Measurements from ENCODE around the gene NPTXR. TPM values are rescaled to one million over a fixed set of nuclear protein-coding genes. Genes with fewer than 3 reads are reported as not detected.

The NPTXR gene
- total RNA-seq, 1 experiment from 2014 or later: 12.8 TPM

- RAD21 ChIA-PET (ENCODE audit: low non-redundant PET in 1 of 2, low total read pairs in 2 of 2, uncharacterized antibody in 2 of 2, unreplicated experiment in 2 of 2): interaction anchor here in 1 of 2 experiments (0.5 kb wide), 1 partner anchor 45 kb away, joined by 3 read pairs; no protein-coding TSS in a partner anchor
- H3K27ac ChIP-seq (ENCODE audit: low read depth, low read length): no peak overlapping the region
- no TSS peak for BruUV-seq (replicated peaks)
- intact Hi-C loops (cut with micrococcal nuclease): loop anchor here (5.0 kb wide), 1 partner anchor 74 kb away; no protein-coding TSS in a partner anchor
- 0 out of 2 replicates have a peak, but pooled peaks cover 6% of the 10 kb centered on the region for H3K79me2 ChIP-seq (ENCODE audit: insufficient read depth, low read length)
- peaks cover 19 to 32% of the 10 kb centered on the region in 2 experiments for H3K4me1 ChIP-seq (ENCODE audit: control insufficient read depth in 1 of 2, insufficient read depth in 2 of 2, low read length in 2 of 2)
- CTCF ChIA-PET: interaction anchor here (3.0 kb wide), 1 partner anchor 73 kb away, joined by 16 read pairs; no protein-coding TSS in a partner anchor
- no peak overlapping the region for H3K4me3 ChIP-seq (replicated peaks in 1 of 2; ENCODE audit: low read depth in 1 of 2, low read length in 2 of 2)
- TF ChIP-seq FOSL1 (IDR thresholded peaks at IDR 0.05; ENCODE audit: low read depth): no peak
- TF ChIP-seq CEBPB (IDR thresholded peaks at IDR 0.05; ENCODE audit: low read depth): no peak
- TF ChIP-seq REST (IDR thresholded peaks at IDR 0.05; ENCODE audit: low read depth): no peak
- TF ChIP-seq CBX3 (IDR thresholded peaks at IDR 0.05; ENCODE audit: low read depth): no peak
- no peak for TF ChIP-seq RAD21 (IDR thresholded peaks at IDR 0.05; ENCODE audit: low read depth)
- no peak for TF ChIP-seq ZNF274 (IDR thresholded peaks at IDR 0.05; ENCODE audit: low read depth, low read length)
- TF ChIP-seq ATF3 (IDR thresholded peaks at IDR 0.05): no peak
- TF ChIP-seq SIN3A (IDR thresholded peaks at IDR 0.05; ENCODE audit: low read depth): no peak
- TF ChIP-seq EZH2phosphoT487 (IDR thresholded peaks at IDR 0.05; ENCODE audit: borderline replicate concordance): no peak
- no peak for TF ChIP-seq YY1 (IDR thresholded peaks at IDR 0.05; ENCODE audit: extremely low read depth, insufficient replicate concordance, low read depth, low read length)
- TF ChIP-seq SP1 (IDR thresholded peaks at IDR 0.05; ENCODE audit: low read depth): no peak
- TF ChIP-seq ZBTB33 (IDR thresholded peaks at IDR 0.05; ENCODE audit: extremely low read depth, insufficient replicate concordance, low read length): no peak
- no peak for TF ChIP-seq CTCF (IDR thresholded peaks at IDR 0.05 in 2 of 3, conservative IDR thresholded peaks at IDR 0.05 in 1 of 3; ENCODE audit: borderline replicate concordance in 1 of 3, insufficient read depth in 1 of 3, low read depth in 2 of 3, low read length in 2 of 3)
- TF ChIP-seq ELF1 (IDR thresholded peaks at IDR 0.05; ENCODE audit: borderline replicate concordance, low read depth): no peak
- TF ChIP-seq TCF7L2 (IDR thresholded peaks at IDR 0.05; ENCODE audit: borderline replicate concordance, extremely low read depth, insufficient read depth, insufficient read length): no peak
- TF ChIP-seq EGR1 (IDR thresholded peaks at IDR 0.05; ENCODE audit: low read depth): no peak
- no peak for TF ChIP-seq POLR2A (IDR thresholded peaks at IDR 0.05; ENCODE audit: borderline replicate concordance, extremely low read depth, insufficient read depth, insufficient read length)
- TF ChIP-seq ZFX (IDR thresholded peaks at IDR 0.05): no peak
- no peaks in the 10 kb centered on the region for H3K27me3 ChIP-seq (ENCODE audit: insufficient read depth, low read length)
- H4K20me1 ChIP-seq (ENCODE audit: insufficient read depth): no peaks in the 10 kb centered on the region
- peak overlapping the region; percentile 81; the same call in 1 of the 2 replicates for H3K4me2 ChIP-seq (ENCODE audit: low read length)
- H3K9me2 ChIP-seq (ENCODE audit: insufficient read depth): no peaks in the 10 kb centered on the region
- no peaks in the 10 kb centered on the region for H3K9me3 ChIP-seq (ENCODE audit: control insufficient read depth in 1 of 2, insufficient read depth in 1 of 2, low read depth in 1 of 2, low read length in 2 of 2)
- ATAC-seq (no peak), DNase-seq (ENCODE audit: low read depth, low spot score) (no peak)
- no peak overlapping the region for H3K9ac ChIP-seq (ENCODE audit: low read length)
- H3K36me3 ChIP-seq (ENCODE audit: control insufficient read depth in 1 of 2, insufficient read depth in 2 of 2, low read length in 2 of 2): no peaks in the 10 kb centered on the region
- POLR2A ChIA-PET: no interaction called here
- no peak overlapping the region for H2AFZ ChIP-seq (ENCODE audit: low read depth, low read length, poor library complexity, severe bottlenecking)
These were observed 2.2 kb downstream of the NPTXR start for GRCh38 chr22:38841635-38842034.

Data from HCT116 (cell line).